DMS 273 (cell line): ENCODE measurements around the gene MTCH1.
A peak's percentile ranks its signal among the peaks of the same experiment; 100 is the strongest.

Experiments
- DNase-seq: peaks from one replicate; lab custom pipeline; 2025; ENCODE audit not compliant: unreplicated experiment; lab: John Stamatoyannopoulos, UW

Gene MTCH1, protein sequence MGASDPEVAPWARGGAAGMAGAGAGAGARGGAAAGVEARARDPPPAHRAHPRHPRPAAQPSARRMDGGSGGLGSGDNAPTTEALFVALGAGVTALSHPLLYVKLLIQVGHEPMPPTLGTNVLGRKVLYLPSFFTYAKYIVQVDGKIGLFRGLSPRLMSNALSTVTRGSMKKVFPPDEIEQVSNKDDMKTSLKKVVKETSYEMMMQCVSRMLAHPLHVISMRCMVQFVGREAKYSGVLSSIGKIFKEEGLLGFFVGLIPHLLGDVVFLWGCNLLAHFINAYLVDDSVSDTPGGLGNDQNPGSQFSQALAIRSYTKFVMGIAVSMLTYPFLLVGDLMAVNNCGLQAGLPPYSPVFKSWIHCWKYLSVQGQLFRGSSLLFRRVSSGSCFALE

DNA sequence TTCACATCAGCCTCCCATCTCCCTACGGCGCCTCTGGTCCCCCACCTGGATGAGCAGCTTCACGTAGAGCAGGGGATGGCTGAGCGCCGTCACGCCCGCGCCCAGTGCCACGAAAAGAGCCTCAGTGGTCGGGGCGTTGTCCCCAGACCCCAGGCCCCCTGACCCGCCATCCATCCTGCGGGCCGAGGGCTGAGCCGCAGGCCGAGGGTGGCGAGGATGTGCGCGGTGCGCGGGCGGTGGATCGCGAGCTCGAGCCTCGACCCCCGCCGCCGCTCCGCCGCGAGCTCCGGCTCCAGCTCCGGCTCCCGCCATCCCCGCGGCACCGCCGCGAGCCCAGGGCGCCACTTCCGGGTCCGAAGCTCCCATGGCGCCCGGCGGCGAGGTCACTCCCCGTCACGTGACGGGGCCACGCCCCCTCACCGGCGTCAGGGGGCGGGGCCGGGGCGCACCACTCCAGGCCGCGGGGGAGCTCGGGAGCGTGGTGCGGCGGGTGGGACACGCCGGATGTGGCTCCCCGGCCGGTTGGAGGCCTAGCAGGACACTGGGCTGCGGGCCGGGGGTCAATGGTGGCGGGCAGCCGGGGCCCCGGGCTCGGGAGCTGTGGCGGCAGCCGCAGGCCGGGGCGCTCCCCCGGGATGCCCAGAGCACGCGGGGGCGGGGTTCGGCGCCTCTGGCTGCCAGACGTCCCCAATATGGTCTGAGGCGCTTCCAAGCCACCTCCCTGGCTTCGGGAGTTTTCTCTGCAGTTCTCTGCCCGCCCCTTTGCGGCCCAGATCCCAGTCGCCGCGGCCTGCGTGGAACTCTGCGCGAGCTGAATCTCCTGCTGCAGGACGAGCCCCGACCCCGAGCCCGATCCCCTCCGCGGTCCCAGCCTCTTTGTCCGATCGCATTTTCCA, at the start of gene MTCH1:
TSS of gene MTCH1 (minus strand) at position 389 of the 896 bp plus-strand sequence. CDS start at position 366, 23 bp downstream.
- peak; percentile 96 for DNase-seq

DNA sequence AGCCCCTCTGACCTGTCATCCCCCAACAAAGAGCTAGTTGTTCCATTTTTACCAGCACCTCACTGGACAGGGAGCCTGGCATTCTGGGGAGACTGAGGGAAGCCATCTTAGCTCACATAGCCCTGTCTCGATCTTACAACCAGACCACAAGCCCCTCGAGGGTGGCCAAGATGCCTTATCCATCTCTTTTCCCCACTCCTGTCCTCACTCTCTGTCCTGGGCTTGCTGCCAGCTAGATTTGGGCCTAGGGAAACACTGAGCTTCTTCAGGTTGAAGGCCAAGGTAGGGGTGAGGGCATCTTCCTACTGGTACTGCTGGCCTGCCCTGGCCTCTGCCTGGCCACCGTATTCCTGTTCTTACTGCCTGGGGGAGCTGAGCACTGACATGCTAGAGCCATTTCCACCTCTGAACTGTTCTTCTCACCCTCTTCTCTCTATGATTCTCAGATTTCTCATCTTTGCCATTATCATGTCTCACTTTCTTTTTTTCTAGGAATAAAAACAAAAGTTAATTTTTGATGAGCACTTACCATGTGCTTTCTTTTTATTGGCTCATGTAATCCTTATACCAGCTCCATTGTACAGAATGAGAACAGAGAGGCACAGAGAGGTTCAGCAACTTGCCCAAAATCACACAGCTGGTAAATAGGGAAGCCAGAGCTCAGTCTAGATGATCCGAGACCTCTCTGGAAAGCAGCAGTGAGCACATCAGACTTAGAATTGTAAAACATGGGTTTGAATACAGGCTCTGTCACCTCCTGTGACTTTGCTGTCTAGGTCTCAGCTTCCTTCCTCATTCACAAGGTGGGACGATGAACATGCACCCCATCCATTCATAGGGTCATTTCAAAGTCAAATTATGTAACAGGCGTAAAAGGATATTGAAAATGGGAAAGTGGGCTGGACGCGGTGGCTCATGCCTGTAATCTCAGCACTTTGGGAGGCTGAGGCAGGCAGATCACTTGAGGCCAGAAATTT, 48.1 kb upstream of the MTCH1 start:
- DNase-seq: no peak

DNA sequence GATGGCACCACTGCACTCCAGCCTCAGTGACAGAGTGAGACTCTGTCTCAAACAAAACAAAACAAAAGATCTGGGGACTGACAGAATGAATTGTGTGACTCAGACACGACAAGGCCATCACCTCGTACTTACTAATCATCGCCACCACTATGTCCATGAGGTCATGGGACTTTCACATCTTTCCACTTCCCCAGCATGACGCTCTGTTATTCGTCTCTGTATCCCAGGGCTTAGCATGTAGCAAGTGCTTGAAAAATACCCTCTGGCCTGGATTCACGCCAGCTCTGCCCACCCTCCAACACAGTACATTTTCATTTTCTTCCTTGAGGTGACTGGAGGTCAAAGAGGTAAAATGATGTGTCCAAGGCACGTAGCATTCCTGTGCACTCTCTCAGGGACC, 47.3 kb upstream of the MTCH1 start:
- no peak for DNase-seq

DNA sequence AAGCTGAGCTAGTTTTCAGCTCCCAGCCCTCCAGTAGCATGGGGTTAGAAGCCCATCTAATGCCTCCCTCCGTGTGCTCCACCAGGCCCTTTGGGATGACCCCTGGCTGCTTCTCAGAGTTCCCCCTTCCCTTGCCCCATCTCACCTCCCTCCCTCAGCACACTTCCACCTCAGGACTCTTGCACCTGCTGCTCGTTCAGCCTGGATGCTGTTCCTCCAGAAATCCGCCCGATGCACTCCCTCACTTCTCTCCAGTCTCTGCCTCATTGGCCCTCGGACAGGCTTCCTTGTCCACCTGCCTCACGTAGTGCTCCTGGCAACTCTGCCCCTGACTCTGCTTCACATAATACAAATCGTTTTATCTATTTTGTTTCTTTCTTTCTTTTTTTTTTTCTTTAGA, 46.2 kb upstream of the MTCH1 start:
- no peak for DNase-seq

DNA sequence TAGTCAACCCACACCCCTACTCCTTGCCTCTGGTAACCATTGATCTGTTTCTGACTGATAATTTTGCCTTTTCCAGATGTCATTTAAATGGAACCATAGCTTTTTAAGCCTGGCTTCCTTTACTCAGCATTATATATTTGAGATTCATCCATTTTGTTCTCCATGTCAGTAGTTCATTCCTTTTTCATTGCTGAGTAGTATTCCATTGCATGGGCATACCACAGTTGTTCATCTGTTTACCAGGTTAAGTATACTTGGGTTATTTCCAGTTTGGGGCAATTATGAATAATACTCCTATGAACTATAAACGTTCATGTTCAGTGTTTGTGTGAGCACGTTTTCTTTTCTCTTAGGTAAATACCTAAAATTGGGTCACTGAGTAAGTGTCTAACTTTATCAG, 44.6 kb upstream of the MTCH1 start:
- DNase-seq: no peak

DNA sequence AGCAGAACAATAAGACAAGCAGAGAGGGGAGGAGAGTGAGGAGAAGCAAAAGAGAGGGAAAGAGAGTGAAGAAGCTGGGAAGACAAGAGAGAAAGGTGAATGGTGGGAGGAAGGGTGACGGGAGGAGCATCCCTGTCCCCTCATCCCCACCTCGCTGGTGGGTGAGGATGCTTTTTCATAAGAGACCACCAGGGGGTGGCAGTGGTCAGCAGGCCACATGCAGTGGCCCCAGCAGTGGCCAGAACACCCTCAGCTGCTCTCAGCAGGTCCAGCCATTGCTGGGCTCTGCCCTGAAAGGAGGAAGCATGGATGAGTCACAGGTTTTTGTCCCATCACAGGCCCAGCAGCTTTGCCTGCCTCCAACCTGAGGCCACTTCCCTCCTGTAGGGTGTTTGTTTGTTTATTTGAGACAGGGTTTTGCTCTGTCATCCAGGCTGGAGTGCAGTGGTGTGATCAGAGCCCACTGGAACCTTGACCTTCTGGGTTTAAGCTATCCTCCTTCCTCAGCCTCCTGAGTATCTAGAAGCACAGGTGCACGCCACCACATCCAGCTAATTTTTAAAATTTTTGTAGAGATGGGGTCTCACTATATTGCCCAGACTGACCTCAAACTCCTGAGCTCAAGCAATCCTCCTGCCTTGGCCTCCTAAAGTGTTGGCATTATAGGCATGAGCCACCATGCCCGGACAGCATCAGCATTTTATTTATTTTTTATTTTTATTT, 43.4 kb upstream of the MTCH1 start:
- DNase-seq: peak; percentile 75

DNA sequence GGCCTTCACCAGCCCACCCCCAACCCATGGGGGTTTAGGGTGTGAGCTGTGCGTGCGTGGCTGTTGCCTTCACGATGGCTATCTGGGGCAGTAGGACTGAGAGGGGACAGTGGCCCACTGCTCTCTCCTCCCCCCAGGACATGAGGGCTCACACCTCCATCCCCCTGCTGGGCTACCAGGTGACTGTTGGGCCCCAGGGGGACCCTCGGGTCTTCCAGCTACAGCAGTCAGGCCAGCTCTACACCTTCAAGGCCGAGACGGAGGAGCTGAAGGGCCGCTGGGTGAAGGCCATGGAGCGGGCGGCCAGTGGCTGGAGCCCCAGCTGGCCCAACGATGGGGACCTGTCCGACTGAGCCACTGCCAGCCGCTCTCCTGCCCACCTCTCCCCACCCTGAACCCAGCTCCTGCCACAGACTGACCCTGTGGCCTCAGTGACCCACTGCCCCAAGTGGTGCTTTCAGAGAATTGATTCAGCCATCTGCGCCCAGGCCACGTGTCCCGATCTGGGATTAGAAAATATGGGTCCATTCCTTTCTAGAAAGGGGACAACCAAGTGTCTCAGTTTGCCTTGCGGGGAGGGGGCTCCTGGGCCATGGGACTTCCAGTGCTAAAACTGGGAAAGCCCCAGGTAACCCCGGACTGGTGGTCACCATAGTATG, 41.9 kb upstream of the MTCH1 start:
- no peak for DNase-seq

DNA sequence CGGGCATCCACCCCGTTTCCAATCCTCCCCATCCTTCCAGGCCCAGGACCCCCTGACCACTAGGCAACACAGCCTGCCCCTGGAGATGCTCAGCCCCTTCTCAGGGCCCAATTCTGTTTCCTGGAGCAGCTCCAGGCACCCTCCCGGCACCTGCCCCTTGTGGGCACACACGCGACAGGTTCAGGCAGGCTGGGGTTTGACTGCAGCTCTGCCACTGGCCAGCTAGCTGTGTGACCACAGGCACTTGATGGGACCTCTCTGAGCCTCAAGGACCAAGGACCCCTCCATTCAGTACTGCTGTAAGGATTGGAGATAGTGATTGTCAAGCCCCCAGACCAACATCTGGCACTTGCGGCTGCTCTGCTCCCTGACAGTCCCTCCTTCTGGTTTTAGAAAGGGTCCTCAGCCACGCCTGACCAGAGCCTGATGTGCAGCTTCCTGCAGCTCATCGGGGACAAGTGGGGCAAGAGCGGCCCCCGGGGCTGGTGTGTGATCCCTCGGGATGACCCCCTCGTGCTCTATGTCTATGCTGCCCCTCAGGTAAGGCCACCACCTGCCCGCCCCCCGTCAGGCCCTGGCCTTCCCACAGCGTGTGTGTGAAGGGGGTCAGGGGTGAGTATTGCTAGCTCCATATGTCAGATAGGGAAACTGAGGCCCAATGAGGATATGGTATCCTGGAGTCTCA, 41.2 kb upstream of the MTCH1 start:
- no peak for DNase-seq

DNA sequence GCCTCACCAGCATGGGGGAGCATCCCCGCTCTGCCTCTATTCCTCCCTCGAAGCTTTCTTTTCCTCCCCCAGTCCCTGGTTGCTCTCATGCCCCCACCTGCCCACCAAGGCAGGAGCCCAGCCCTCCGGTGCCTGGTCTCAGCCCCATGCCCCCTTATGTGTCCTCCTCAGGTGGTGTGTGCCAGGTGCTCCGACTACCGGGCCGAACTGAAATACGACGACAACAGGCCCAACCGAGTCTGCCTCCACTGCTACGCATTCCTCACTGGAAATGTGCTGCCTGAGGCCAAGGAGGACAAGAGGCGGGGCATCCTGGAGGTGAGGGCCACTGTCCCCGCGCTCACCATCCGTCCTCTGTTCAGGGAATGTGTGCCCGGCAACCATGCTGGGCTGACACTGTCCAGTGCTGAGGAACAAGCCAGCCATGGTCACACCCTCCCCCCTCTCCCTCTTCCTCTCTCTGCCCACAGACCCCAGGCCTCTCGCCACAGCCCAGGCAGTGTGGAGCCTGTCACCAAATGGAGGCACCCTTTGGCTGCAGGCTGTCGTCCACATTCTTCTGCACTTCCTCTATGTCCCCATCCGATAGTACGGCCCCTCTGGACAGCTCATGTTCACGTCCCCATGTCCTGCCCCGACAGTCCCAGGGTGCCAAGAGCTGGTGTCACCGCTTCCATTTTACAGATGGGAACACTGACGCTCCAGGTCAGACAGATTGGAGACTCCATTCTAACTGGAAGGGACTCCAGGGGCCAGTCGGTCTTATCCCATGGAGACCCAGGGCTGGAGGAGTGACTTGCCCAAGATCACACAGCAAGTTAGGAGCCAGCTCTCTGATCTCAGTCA, 39.8 kb upstream of the MTCH1 start:
- DNase-seq: no peak

DNA sequence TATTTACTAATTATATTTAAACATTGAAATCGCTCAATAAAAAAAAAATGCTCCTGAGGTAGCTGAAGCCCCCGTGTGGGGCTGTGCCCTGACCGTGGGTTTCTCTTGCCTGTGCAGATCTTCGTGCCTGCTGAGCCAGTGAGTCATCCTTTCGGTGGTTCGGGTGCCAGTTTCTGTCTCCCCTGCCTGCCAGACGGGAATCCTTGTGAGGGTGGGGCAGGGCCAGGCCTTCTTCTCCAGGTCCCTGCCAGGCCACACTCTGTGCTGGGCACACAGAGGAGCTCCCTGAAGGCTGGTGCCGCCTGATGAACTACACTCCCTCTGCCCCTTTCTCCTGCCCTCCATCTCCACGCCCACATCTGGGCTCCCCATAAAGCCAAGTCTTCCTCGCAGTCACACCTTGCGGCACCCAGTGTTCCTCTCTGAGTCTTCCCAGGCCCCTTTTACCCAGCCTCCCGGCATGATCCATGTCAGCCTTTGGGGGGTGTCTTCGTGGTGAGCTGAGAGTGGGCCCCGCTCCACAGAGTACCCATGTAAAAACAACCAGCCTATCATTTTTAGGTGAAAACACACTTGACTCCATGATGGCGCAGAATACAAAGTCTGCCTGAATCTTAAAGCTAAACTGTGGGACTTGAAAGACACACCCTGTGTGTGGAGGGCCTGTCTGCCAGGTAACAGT, 38.8 kb upstream of the MTCH1 start:
- peak; percentile 42 for DNase-seq

DNA sequence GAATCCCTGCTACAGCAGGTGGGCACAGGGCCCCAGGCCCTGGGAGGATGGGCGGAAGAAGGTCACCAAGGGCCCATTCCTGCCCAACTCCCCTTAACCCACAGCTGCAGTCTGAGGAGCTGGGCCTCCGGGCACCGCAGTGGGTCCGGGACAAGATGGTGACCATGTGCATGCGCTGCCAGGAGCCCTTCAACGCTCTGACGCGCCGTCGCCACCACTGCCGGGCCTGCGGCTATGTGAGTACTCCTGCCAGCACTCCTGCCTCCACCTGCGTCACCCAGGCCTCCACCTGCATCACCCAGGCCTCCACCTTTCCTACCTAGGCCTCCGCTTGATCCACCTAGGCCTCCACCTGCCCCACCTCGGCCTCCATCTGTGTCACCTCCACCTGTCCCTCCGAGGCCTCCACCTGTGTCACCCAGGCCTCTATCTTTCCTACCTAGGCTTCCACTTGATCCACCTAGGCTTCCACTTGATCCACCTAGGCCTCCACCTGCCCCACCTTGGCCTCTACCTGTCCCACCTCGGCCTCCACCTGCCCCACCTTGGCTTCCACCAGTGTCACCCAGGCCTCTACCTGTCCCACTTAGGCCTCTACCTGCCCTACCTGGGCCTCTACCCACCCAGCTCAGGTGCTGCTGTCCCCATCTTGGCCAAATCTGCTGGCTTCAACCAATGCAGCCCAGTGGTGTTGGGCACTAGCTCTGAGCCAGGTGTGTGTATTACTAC, 36.3 kb upstream of the MTCH1 start:
- DNase-seq: no peak

DNA sequence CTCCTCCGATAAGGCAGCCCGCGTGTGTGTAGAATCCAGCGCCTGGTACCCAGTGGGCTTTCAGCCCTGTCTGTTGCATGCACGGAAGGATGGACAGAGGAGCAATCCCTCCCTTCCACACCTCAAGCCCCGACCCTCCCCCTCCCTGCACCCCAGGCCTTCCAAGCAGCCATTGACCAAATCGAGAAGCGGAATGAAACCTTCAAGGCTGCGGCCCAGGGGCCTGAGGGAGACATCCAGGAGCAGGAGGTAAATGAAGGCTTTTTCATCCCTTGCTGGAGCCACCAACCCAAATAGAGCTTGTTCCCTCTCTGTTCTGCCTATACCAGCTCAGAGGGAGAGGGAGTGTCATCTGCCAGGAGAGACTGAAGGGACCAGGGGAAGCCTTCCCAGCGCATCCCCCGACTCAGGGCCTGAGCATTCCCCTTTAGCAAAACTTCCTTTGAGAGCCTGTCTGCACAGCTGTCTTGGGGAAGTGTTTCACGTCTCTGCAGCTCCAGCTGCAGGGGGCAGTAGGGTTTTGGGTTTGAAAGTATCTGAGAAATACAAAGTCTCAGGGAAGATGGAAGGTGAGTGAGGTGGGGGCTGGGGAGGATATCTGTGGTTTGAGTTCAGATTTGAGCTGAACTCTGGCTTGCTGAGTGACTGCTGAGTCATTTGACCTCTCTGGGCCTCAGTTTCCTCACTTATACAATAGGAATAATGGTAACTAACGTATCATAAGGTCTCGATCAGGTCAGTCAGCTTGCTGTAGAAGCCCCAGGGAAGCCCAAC, 35.5 kb upstream of the MTCH1 start:
- DNase-seq: peak; percentile 77

DNA sequence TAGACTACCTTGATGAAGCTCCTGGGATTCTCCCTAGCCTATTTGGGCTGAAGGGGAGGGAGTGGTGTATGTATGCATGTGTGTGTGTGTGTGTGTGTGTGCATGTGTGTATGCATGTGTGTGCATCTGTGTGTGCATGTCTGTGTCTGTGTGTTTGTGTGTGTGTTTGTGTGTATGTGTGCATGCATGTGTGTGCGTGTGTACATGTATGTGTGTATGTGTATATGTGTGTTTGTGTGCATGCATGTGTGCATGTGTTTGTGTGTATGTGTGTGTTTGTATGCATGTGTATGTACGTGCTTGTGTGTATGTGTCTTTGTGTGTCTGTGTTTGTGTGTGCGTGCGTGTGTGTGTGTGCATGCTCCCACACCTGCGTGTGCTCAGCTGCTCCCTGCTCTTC, 34.8 kb upstream of the MTCH1 start:
- DNase-seq: no peak

DNA sequence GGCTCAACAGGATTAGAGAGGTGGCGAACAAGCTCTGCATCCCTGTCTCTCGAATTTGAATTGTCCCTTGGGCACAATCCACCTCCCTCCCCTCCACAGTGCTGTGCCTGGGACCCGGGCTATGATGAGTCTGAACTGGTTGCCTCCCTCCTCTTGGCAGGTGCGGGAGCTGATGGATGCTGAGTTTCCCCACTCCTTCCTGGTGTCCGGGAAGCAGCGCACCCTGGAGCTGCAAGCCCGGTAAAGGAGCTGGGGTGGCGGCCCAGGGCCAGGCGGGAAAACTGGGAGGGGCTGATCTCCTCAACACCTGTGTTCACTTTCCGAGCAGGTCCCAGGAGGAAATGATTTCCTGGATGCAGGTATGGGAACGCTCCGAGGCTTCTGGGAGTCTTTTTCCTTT, 34.4 kb upstream of the MTCH1 start:
- no peak for DNase-seq

DNA sequence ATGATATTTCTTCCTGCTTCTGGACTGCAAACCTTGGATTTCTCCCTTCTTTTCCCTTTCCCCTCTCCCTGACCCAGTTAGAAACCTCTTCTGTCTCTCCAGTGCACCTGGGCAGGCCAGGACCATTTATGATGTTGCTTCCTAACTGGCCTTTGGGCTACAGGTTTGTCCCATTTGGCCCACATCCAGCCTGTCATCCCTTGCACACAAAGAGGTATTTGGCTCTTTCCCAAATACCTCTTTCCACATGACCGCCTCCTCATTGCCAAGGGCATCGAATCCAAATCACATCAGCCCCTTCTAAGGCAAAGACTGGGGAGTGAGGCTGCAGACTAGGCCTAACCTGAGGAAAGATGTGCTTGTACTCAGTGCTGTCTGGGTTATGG, 33.1 kb upstream of the MTCH1 start:
- DNase-seq: peak; percentile 67
